ENCODE results near the gene LRRC40. TPM values are rescaled to one million over a fixed set of nuclear protein-coding genes. Genes with fewer than 3 reads are reported as not detected.

LRRC40 gene
- total and polyA plus RNA-seq, 4 donors, result 6.3 to 12.7 (median 10.1) TPM

Other genes with a start within 250 kb of the LRRC40 start
- gene SRSF11, start 15.8 kb upstream of the LRRC40 start, total RNA-seq, result 100 to 1,000 TPM; 196 to 232 TPM
- gene SRSF11, start 15.8 kb upstream of the LRRC40 start, polyA plus RNA-seq, result 100 to 1,000 TPM in 1 of 2 donors, 10 to 100 TPM in 1; 39.2 to 371 TPM
- gene ANKRD13C, start 149.1 kb upstream of the LRRC40 start, total RNA-seq, result 10 to 100 TPM; 25.6 to 28.3 TPM
- 10 to 100 TPM in 1 of 2 donors, 1 to 10 TPM in 1; 5.6 to 13.3 TPM for gene ANKRD13C, start 149.1 kb upstream of the LRRC40 start, polyA plus RNA-seq
- gene CTH, start 205.7 kb upstream of the LRRC40 start, total RNA-seq, result 1 to 10 TPM; 1.8 to 3.7 TPM
- 1 to 10 TPM; 2.0 to 4.3 TPM for gene CTH, start 205.7 kb upstream of the LRRC40 start, polyA plus RNA-seq